GM23248 (cell line): ENCODE data around the gene TBX21.

Experiments
- EZH2 ChIP-seq: fragments of 200-600 bp; sonication (generic); IDR thresholded peaks from 2 replicates; pipeline ENCODE4 v1.6.1; 2018; ENCODE audit warnings: antibody characterized with exemption, mild to moderate bottlenecking; ENCODE audit not compliant: insufficient read depth, poor library complexity, severe bottlenecking
- EZH2phosphoT487 ChIP-seq: fragments of 200-600 bp; sonication (generic); IDR thresholded peaks from 2 replicates; pipeline ENCODE4 v1.6.1; 2018; ENCODE audit warnings: antibody characterized with exemption, moderate library complexity, mild to moderate bottlenecking, low read depth; ENCODE audit not compliant: insufficient read depth

DNA sequence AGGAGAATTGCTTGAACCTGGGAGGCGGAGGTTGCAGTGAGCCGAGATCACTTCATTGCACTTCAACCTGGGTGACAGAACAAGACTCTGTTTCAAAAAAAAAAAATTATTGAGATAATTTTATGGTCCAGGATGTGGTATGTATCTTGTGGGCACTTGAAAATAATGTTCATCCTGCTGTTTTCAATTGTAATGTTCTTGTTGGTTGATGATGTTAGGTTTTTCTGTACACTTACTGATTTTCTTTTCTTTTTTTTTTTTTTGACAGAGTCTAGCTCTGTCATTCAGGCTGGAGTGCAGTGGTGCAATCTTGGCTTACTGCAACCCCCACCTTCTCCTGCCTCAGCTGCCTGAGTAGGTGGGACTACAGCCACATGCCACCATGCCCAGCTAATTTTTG is 29.7 kb downstream of the TBX21 start:
- TF ChIP-seq EZH2phosphoT487 (no peak), EZH2 (no peak)
